DMS 273 treated with DMSO at 0.1 percent for 48 hours (cell line): ENCODE measurements around the gene ITGA8.
"Not testable (repeated sequence)": the region's sequence is repeated elsewhere in the genome, so short reads cannot be mapped to it uniquely, and the experiment has no call there.

ENCODE experiments used
- DNase-seq: peaks from one replicate; lab custom pipeline; 2025; lab: John Stamatoyannopoulos, UW

Gene ITGA8

GRCh38 chr10:15494850-15495506 lies 224.7 kb downstream of the ITGA8 start:
- DNase-seq: no peak

- DNase-seq: no peak
Observed at GRCh38 chr10:15491856-15492642, 227.7 kb downstream of the ITGA8 start.

- DNase-seq: no peak
Observed at GRCh38 chr10:15489431-15489830, 230.3 kb downstream of the ITGA8 start.

- no peak for DNase-seq
Observed at GRCh38 chr10:15487376-15487775, 232.3 kb downstream of the ITGA8 start.

GRCh38 chr10:15486404-15486803 lies 233.3 kb downstream of the ITGA8 start:
- DNase-seq: no peak

GRCh38 chr10:15485684-15486316 lies 233.9 kb downstream of the ITGA8 start:
- DNase-seq: no peak

GRCh38 chr10:15485027-15485426 lies 234.7 kb downstream of the ITGA8 start:
- DNase-seq: no peak

GRCh38 chr10:15484128-15484527 lies 235.6 kb downstream of the ITGA8 start:
- no peak for DNase-seq

GRCh38 chr10:15483215-15484075 lies 236.3 kb downstream of the ITGA8 start:
- no peak for DNase-seq

GRCh38 chr10:15482156-15482555 lies 237.6 kb downstream of the ITGA8 start:
- no peak for DNase-seq

GRCh38 chr10:15478950-15479349 lies 240.8 kb downstream of the ITGA8 start:
- DNase-seq: no peak

- no peak for DNase-seq
Observed at GRCh38 chr10:15478429-15478828, 241.3 kb downstream of the ITGA8 start.

- no peak for DNase-seq
Observed at GRCh38 chr10:15476337-15476736, 243.4 kb downstream of the ITGA8 start.

- DNase-seq: not testable (repeated sequence)
Observed at GRCh38 chr10:15475439-15475838, 244.3 kb downstream of the ITGA8 start.

GRCh38 chr10:15474671-15475070 lies 245.1 kb downstream of the ITGA8 start:
- no peak for DNase-seq

GRCh38 chr10:15473396-15473767 lies 246.3 kb downstream of the ITGA8 start:
- DNase-seq: no peak

- no peak for DNase-seq
Observed at GRCh38 chr10:15472431-15473395, 247.0 kb downstream of the ITGA8 start.

- DNase-seq: no peak
Observed at GRCh38 chr10:15472008-15472407, 247.7 kb downstream of the ITGA8 start.

GRCh38 chr10:15469111-15469510 lies 250.6 kb downstream of the ITGA8 start:
- no peak for DNase-seq

- DNase-seq: no peak
Observed at GRCh38 chr10:15464381-15464780, 255.3 kb downstream of the ITGA8 start.
